GM10266 (cell line): Measurements from ENCODE around the gene SPEM3.

ENCODE experiments used
- DNase-seq: peaks from one replicate; pipeline ENCODE4 v3.0.0; 2012; ENCODE audit errors: extremely low spot score
- TF ChIP-seq, protein P1 (sequence below): IDR thresholded peaks from 2 replicates; pipeline ENCODE4 v1.5.1; 2012; ENCODE audit warnings: mild to moderate bottlenecking, low read depth; ENCODE audit not compliant: control insufficient read depth, insufficient read depth; ENCODE audit errors: missing control alignments

Gene SPEM3

DNA sequence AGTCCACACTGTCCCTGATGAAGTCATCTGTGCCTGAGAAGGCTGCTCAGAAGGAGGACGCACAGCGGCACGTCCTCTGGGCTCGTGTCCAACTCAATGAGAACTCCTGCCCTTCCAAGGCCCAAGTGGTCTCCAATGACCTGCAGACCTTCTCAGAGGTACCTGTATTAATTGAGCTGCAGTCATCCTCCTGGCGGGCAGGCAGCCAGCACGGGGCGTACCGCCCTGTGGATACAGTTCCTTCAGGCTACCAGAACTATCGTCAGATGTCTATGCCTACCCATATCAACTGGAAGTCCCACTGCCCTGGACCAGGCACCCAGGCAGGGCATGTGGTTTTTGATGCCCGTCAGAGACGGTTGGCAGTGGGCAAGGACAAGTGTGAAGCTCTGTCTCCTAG is 3.6 kb downstream of the SPEM3 start:
- TF ChIP-seq, protein P1, sequence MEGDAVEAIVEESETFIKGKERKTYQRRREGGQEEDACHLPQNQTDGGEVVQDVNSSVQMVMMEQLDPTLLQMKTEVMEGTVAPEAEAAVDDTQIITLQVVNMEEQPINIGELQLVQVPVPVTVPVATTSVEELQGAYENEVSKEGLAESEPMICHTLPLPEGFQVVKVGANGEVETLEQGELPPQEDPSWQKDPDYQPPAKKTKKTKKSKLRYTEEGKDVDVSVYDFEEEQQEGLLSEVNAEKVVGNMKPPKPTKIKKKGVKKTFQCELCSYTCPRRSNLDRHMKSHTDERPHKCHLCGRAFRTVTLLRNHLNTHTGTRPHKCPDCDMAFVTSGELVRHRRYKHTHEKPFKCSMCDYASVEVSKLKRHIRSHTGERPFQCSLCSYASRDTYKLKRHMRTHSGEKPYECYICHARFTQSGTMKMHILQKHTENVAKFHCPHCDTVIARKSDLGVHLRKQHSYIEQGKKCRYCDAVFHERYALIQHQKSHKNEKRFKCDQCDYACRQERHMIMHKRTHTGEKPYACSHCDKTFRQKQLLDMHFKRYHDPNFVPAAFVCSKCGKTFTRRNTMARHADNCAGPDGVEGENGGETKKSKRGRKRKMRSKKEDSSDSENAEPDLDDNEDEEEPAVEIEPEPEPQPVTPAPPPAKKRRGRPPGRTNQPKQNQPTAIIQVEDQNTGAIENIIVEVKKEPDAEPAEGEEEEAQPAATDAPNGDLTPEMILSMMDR = no peak
- DNase-seq = no peak

DNA sequence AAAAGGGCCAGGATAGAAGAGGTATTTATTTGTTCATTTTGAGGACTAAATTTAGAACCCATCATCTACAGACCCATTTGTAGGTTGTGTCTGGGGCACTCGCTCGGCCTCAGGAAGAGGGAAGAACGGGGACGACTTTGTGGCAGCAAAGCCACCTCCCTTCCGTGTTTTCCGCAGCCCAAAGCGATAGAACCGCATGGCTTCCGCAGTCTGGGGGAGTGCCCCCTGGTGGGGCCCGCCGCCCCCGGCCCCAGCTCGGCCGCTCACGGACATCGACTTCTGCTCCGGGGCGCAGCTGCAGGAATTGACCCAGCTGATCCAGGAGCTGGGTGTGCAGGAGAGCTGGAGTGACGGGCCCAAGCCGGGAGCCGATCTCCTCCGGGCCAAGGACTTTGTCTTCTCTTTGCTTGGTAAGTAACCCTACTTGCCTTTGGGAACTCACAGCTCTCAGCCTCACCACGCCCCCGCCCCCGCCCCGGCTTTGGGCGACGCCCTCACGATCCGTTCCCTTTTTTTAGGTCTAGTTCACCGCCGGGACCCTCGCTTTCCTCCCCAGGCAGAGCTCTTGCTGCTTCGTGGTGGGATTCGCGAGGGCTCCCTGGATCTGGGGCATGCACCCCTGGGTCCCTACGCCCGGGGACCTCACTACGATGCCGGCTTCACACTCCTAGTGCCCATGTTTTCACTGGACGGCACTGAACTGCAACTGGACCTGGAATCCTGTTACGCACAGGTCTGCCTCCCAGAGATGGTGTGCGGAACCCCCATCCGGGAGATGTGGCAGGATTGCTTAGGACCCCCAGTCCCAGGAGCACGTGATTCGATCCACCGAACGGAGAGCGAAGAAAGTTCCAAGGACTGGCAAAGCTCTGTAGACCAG is 7.3 kb downstream of the SPEM3 start:
- peak; percentile 61 for DNase-seq
- TF ChIP-seq, protein P1 = peak; percentile 27

DNA sequence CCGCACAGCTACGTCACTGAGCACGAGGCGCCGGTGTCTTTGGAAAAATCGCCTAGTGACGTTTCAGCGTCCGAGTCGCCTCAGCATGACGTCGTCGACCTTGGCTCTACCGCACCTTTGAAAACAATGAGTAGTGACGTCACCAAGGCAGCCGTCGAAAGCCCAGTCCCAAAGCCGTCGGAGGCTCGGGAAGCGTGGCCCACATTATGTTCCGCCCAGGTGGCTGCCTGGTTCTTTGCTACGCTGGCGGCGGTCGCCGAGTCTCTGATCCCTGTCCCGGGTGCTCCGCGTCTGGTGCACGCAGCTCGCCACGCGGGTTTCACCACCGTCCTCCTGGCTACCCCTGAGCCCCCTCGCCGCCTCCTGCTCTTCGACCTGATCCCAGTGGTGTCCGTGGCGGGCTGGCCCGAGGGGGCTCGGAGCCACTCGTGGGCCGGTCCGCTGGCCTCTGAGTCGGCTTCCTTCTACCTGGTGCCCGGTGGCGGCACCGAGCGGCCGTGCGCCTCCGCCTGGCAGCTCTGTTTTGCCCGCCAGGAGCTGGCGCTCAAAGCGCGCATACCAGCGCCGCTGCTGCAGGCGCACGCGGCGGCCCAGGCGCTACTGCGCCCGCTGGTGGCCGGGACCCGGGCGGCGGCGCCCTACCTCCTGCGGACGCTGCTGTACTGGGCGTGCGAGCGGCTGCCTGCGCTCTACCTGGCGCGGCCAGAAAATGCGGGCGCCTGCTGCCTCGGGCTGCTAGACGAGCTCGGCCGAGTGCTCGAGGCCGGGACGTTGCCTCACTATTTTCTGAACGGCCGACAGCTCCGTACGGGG is 8.1 kb downstream of the SPEM3 start:
- TF ChIP-seq, protein P1 = peak; percentile 97
- DNase-seq = peak; percentile 85

DNA sequence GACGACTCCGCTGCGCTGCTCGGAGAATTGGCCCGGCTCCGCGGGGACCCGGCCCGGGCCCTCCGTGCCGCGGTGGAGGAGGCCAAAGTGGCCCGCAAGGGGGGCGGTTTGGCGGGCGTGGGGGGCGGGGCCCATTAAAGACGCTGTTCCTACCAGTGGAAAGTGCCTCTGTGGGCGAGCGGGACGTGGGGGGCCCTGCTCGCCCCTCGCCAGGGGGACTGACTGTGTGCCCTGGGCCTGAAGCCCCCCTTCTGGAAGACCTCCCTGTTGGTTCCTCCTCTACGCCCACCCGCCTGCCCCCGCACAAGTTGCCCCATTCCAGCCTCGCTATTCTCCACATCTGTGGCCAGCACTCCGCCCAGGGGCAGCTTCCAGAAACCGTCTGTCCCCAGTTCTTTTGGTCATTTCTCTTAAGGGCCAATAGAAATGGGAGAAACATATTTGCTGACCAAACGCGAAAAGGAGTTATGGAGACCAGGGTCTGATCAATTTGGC is 8.8 kb downstream of the SPEM3 start:
- DNase-seq = no peak
- TF ChIP-seq, protein P1 = no peak

DNA sequence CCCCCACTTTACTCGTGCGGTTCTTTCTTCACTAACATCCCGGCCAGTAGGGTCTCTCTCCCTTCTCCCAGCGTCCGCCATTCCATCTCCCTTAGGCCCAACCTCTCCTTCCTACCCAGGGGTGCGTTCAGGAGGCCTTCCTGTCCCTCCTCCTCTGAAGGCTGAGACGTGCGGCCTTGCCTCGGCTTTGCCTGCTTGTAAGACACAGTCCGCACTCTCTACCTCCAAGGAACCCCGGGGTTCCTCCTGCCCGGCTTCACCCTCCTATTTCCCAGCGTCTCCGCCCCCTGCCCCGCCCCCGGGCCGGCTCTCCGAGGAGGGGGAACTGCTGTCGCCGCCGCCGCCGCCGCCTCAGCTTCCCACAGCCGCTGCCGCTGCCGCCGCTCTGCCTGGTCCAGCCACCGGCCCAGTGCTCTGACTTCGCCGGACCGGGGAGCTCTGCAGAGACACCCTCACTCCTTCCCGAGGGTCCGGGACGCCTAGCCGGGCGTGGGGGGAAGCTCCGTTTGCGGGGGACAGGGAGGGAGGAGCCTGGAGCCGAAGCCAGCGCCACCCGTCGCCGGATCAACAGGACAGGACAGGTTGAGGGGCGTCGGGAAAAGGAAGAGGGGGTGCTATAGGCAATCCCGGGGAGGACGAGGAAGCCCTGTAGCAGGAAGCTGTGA is 9.4 kb downstream of the SPEM3 start:
- peak; percentile 76 for DNase-seq
- TF ChIP-seq, protein P1 = no peak

DNA sequence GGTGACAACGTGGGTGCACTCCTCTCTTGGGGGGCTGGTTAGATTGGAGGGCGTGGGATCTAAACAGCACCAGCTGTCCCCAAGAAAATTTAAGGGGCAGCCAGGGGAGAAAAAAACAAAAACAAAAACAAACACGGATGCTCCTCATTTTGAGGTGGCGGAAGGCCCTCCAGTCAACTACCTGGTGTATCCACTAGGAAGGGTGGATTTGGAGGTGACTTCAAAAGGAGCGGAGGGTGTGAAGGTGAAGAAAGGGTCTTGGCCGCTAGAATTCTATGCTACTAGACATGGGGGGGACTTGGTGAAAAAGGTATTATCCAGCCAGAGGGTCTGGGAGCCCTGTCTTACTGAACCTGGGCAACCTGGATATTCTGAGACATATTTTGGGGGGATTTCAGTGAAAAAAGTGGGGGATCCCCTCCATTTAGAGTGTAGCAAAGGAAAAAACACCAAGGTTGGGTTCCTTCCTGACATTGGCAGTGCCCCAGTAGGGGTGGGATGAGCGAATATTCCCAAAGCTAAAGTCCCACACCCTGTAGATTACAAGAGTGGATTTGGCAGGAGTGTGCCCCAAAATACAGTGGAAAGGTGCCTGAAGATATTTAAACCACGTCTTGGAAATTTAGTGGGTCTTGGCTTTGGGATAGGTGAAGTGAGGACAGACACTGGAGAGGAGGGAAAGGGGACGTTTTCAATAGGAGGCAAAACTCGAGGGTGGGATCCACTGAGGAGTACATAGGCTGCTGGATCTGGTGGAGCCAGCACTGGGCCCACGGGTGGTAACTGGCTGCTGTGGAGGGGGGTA is 10.2 kb downstream of the SPEM3 start:
- TF ChIP-seq, protein P1 = no peak

More for the DNA sequence above, 10.2 kb downstream of the SPEM3 start:
- no peak for DNase-seq
